Measurements from ENCODE around the gene ST6GALNAC4.

ST6GALNAC4 gene

GRCh38 chr9:127945942-127946341 lies 29.1 kb upstream of the ST6GALNAC4 start:
- DNase-seq = no peak

GRCh38 chr9:127945338-127945737 lies 28.5 kb upstream of the ST6GALNAC4 start:
- no peak for DNase-seq

- DNase-seq = no peak
These were observed 27.9 kb upstream of the ST6GALNAC4 start for GRCh38 chr9:127944586-127945218.

DNA sequence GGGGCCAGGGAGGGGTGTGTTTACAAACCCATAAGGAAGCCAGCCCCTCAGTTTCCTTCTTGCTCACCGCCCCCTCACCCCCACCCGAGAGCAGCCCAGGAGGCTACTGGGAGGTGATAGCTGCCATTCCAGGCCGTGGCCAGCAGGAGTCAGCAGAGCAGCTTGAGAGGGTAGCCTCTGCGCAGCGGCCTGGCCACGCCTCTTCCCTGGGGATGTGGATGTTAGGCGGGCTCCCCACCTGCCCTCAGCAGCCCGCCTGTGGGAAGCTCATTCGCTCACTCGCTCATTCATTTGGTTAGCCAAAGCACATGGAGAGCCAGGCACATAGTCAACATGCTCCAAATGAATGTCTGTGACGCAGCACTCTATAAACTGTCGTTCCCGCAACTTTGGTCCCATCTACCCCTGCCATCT lies 26.9 kb upstream of the ST6GALNAC4 start:
- DNase-seq = peak; percentile 91

GRCh38 chr9:127943011-127943662 lies 26.3 kb upstream of the ST6GALNAC4 start:
- DNase-seq = no peak

DNA sequence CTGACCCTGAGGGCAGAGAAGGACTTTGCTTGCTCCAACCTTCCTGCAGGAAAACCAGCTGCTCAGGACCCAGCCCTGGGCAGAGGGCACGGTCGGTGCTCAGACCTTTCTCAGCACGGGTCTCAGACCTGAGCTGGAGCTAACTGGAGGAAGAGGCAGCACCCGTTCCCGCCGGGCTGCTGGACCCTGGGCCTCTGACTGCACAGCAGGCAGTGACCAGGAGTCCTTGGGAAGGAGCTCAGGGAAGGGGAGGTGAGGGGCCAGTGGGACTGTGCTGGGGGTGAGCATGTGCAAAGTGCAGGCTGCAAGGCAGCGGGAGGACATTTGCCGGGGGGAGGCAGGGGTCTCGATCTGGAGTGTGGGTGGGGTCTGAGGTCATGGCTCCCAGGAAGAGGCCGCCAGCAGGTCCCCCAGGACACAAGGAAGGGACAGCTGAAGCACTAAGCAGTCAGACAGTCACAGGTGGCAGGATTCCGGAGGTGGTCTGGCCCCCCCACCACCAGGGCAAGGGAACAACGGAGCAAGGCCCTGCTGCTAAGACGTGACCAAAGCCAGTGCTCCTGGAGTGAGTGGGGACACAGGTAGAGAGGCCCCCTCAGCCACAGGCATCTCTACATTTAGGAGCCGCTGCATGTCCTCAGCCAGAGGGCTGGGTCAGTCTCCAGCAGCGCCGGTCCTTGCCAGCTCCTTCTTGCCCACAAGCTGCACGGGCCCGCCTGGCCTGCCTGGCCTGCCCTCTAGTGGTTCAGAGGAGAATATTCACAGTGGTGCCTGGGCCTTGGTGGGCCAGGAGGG lies 25.6 kb upstream of the ST6GALNAC4 start:
- peak; percentile 65 for DNase-seq

DNA sequence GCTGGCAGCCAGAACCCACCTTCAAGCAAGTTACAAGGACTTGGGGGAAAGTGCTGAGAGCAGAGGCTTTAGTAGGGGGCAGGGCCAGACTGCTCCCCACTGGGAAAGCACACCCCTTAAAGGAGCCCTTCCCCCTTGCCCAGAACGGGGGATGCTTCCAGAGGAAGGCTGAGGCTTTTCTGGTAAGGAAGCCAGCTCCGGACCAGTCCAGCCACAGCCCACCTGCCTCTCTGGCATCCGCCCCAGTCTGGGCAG lies 25.0 kb upstream of the ST6GALNAC4 start:
- no peak for DNase-seq

GRCh38 chr9:127941062-127941960 lies 24.5 kb upstream of the ST6GALNAC4 start:
- peak; percentile 52 for DNase-seq

DNA sequence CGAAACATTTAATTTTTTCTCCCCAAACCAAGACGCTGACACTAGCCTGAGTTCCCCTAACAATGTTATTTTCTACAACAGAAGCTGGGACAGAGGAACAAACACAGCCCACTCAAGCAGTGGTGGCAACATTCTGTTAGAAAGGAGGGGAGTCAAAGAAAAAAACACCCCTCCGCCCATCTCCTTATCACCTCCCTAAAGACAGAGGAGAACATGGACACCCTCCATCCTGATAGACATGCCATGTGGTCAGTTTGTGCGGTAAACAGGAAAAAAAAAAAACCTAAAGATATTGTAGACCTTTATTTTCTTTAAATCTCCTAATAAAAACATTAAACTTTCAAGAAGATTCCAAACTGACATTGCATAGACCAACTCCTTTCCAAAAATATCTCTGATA lies 23.8 kb upstream of the ST6GALNAC4 start:
- no peak for DNase-seq

GRCh38 chr9:127938298-127938690 lies 21.5 kb upstream of the ST6GALNAC4 start:
- DNase-seq = no peak

- DNase-seq = peak; percentile 91
These were observed 20.8 kb upstream of the ST6GALNAC4 start, which contains the start of gene DPM2 for GRCh38 chr9:127937388-127938297. DPM2 (minus strand) TSS chr9:127937854; CDS start chr9:127937820, 34 bp downstream.

DNA sequence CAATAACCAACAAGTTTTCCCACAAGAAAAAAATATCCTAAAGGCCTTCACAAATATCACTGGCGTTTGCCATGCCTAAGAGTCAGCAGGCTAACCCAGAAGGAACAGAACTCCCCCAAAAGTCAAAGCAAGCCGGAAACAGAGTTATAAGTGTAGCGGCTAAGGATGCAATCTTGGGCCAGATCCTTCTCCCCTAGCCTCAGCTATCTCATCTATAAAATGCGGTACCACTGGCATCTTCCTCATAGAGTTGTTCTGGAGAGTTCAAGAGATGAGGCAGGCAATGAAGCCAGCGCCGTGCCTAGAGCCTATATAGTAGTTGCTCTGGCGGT lies 20.2 kb upstream of the ST6GALNAC4 start:
- no peak for DNase-seq

DNA sequence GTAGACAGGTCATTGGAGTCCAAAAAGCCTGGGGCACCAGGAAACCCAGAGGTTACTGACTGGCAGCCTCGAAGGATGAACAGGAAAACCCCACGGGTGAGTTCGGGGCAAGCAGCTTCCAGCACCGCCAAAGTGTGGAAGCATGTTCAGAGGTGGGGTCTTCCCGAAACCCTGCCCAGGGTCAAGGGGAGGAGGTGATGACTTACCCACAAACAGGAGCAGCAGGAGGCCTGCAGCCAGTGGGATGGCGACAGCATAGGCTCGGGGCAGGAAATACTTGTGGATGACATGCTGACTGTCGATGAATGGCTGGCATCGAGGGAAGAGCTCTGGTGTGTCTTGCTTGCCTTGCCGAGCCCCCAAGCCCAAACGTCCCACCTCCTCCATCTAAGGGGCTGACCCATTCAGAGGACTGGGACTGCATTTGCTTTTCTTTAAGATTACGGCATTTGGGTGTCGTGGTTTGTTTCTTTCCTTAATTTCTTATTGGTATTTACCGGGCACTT lies 19.6 kb upstream of the ST6GALNAC4 start:
- no peak for DNase-seq

DNA sequence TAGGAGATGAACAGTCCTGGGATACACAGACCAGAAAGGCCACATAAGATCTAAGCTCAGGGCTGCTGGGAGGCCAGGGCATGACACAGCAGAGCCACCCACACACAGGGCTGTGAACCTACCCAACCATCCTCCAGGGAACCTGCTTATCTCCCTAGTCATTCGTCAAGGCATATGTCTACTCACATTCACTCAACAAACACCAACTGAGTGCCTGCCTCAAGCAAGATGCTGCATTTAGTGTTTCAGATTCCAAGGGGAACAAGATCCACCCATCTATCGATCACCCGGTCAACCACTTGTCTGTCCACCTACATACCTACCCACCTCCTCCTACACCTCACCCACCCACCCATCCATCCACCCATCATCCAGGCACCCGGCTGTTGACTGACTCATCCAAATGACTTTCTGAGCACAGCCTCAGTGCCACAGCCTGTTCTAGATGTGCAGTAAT lies 19.0 kb upstream of the ST6GALNAC4 start:
- no peak for DNase-seq

GRCh38 chr9:127934986-127935385 lies 18.1 kb upstream of the ST6GALNAC4 start:
- DNase-seq = no peak

- no peak for DNase-seq
These were observed 17.4 kb upstream of the ST6GALNAC4 start for GRCh38 chr9:127934248-127934647.

- DNase-seq = peak; percentile 88
These were observed 14.4 kb upstream of the ST6GALNAC4 start for GRCh38 chr9:127931092-127931881.

DNA sequence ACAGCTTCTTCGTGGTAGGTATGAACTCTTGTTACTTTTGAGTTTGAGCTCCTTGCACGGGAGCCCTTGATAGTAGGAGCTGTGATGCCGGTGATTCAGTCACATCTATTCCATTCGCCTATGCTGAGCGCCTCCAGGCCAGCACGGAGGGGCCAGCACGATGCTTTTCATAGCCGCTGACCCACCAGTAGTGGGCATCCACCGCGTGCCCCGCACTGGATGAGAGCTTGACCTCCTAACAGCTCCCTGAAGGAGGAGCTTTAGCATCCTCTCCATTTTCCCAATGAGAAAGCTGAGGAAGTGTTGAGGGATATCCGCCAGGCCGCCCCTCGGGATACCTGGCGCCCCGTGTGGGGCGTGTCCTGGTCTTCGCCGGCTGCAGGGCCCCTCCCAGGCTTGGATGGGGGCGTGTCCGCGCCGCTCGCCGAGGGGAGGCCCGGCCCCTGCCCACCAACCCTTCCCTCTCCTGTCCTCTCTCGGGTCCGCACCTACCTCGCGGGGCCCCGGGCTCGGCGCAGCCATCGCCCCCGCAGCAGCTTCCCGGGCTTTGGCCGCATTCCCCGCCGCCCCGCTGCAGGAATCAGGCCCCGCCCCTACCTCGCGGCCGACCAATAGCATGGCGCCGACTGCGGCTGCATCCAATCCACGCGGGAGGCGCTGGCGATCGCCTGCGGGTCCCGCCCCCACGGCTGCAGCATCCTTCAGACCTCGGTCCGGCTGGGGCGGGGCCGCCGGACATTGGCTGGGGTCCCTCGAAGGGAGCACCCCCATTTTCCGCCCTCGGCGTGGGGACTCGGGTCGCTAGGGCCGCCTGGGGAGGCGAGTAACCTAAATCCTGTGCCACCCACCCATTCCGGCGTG lies 13.6 kb upstream of the ST6GALNAC4 start, which contains the start of gene PIP5KL1:
Gene PIP5KL1 (minus strand): TSS at position 547 of the 861 bp plus-strand sequence. CDS start 25 bp downstream, at position 522.
- DNase-seq = peak; percentile 95

DNA sequence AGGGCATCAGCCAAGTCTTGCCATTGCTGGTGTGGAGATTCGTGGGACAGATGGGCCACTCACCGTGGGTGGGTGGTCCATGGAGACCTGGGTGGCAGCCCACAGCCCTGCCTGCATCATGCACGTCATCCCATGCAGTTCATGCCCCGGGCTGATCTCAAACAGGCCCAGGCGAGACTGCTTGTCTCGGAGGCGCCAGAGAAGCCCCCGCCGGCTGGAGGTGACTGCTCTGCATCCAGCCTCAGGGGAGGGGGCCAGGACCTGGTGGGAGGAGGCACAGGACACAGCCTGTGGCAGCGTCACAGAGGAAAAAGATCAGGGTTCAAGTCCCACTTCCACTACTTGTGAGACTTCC lies 12.8 kb upstream of the ST6GALNAC4 start:
- DNase-seq = no peak
